Measurements from ENCODE around the gene GJB6. TPM values are rescaled to one million over a fixed set of nuclear protein-coding genes. Genes with fewer than 3 reads are reported as not detected.

GJB6 gene
- total RNA-seq, 1 experiment from 2014 or later = 0.84 TPM

GRCh38 chr13:20227730-20228129 is 4.4 kb downstream of the GJB6 start:
- H3K36me3 ChIP-seq (ENCODE audit: low read depth, low read length) = no peaks in the 10 kb centered on the region
- H3K27ac ChIP-seq (ENCODE audit: low read length) = no peak overlapping the region
- H3K9ac ChIP-seq (ENCODE audit: low read length) = no peak overlapping the region
- no peak for TF ChIP-seq CTCF (conservative IDR thresholded peaks at IDR 0.05; ENCODE audit: low read depth, low read length)
- TF ChIP-seq EZH2 (IDR thresholded peaks at IDR 0.05; ENCODE audit: low read length, unreplicated experiment) = no peak
- TF ChIP-seq EZH2phosphoT487 (IDR thresholded peaks at IDR 0.05; ENCODE audit: borderline replicate concordance, low read length) = no peak
- POLR2A ChIA-PET (ENCODE audit: unreplicated experiment) = no interaction called here
- no peak overlapping the region for H2AFZ ChIP-seq (ENCODE audit: low read length)
- intact Hi-C loops (cut with micrococcal nuclease) = no loop called here
- no peak overlapping the region for H3K4me3 ChIP-seq (ENCODE audit: low read length)
- BruUV-seq (replicated peaks) = no TSS peak
- H3K4me1 ChIP-seq (ENCODE audit: insufficient read depth, low read length) = no peaks in the 10 kb centered on the region
- no peaks in the 10 kb centered on the region for H3F3A ChIP-seq (ENCODE audit: low read length, unreplicated experiment)
- H3K9me2 ChIP-seq (replicated peaks; ENCODE audit: low read length) = no peaks in the 10 kb centered on the region
- no peaks in the 10 kb centered on the region for H4K20me1 ChIP-seq (ENCODE audit: low read length)
- no peaks in the 10 kb centered on the region for H3K9me3 ChIP-seq (ENCODE audit: low read length)
- H3K79me2 ChIP-seq (ENCODE audit: low read length) = no peaks in the 10 kb centered on the region
- no peak for DNase-seq
- no peak overlapping the region for H3K4me2 ChIP-seq (ENCODE audit: low read length)
- H3K27me3 ChIP-seq (ENCODE audit: low read length) = peaks cover 29% of the 10 kb centered on the region
- CTCF ChIA-PET = no interaction called here
- ATAC-seq = no peak

- DNase-seq (no peak), ATAC-seq (no peak)
- TF ChIP-seq EZH2phosphoT487 (IDR thresholded peaks at IDR 0.05; ENCODE audit: borderline replicate concordance, low read length) = no peak
- no peak for TF ChIP-seq EZH2 (IDR thresholded peaks at IDR 0.05; ENCODE audit: low read length, unreplicated experiment)
- TF ChIP-seq CTCF (conservative IDR thresholded peaks at IDR 0.05; ENCODE audit: low read depth, low read length) = no peak
- ChIA-PET POLR2A (ENCODE audit: unreplicated experiment) (no interaction called here), CTCF (no interaction called here)
- H3K4me1 ChIP-seq (ENCODE audit: insufficient read depth, low read length) = no peaks in the 10 kb centered on the region
- no peak overlapping the region for H3K4me3 ChIP-seq (ENCODE audit: low read length)
- H2AFZ ChIP-seq (ENCODE audit: low read length) = no peak overlapping the region
- no peak overlapping the region for H3K27ac ChIP-seq (ENCODE audit: low read length)
- BruUV-seq (replicated peaks) = no TSS peak
- H3K27me3 ChIP-seq (ENCODE audit: low read length) = peaks cover 25% of the 10 kb centered on the region
- intact Hi-C loops (cut with micrococcal nuclease) = no loop called here
- H3K4me2 ChIP-seq (ENCODE audit: low read length) = no peak overlapping the region
- H3K9me3 ChIP-seq (ENCODE audit: low read length) = no peaks in the 10 kb centered on the region
- H3K9me2 ChIP-seq (replicated peaks; ENCODE audit: low read length) = no peaks in the 10 kb centered on the region
- no peak overlapping the region for H3K9ac ChIP-seq (ENCODE audit: low read length)
- no peaks in the 10 kb centered on the region for H3F3A ChIP-seq (ENCODE audit: low read length, unreplicated experiment)
- no peaks in the 10 kb centered on the region for H3K36me3 ChIP-seq (ENCODE audit: low read depth, low read length)
- no peaks in the 10 kb centered on the region for H3K79me2 ChIP-seq (ENCODE audit: low read length)
- H4K20me1 ChIP-seq (ENCODE audit: low read length) = no peaks in the 10 kb centered on the region
Measured at GRCh38 chr13:20227288-20227687, 4.8 kb downstream of the GJB6 start.

GRCh38 chr13:20222553-20222952 is 9.6 kb downstream of the GJB6 start:
- DNase-seq (no peak), ATAC-seq (no peak)
- H3K27me3 ChIP-seq (ENCODE audit: low read length) = peaks cover 10% of the 10 kb centered on the region; the same call in 1 of the 2 replicates
- H3K4me2 ChIP-seq (ENCODE audit: low read length) = no peak overlapping the region
- no peak overlapping the region for H3K27ac ChIP-seq (ENCODE audit: low read length)
- CTCF ChIA-PET = no interaction called here
- TF ChIP-seq EZH2 (IDR thresholded peaks at IDR 0.05; ENCODE audit: low read length, unreplicated experiment) (no peak), CTCF (conservative IDR thresholded peaks at IDR 0.05; ENCODE audit: low read depth, low read length) (no peak), EZH2phosphoT487 (IDR thresholded peaks at IDR 0.05; ENCODE audit: borderline replicate concordance, low read length) (no peak)
- no TSS peak for BruUV-seq (replicated peaks)
- POLR2A ChIA-PET (ENCODE audit: unreplicated experiment) = no interaction called here
- H3K79me2 ChIP-seq (ENCODE audit: low read length) = no peaks in the 10 kb centered on the region
- no peak overlapping the region for H3K4me3 ChIP-seq (ENCODE audit: low read length)
- H3F3A ChIP-seq (ENCODE audit: low read length, unreplicated experiment) = no peaks in the 10 kb centered on the region
- H4K20me1 ChIP-seq (ENCODE audit: low read length) = no peaks in the 10 kb centered on the region
- intact Hi-C loops (cut with micrococcal nuclease) = no loop called here
- H3K9me3 ChIP-seq (ENCODE audit: low read length) = no peaks in the 10 kb centered on the region
- H3K9ac ChIP-seq (ENCODE audit: low read length) = no peak overlapping the region
- H3K4me1 ChIP-seq (ENCODE audit: insufficient read depth, low read length) = no peaks in the 10 kb centered on the region
- H3K9me2 ChIP-seq (replicated peaks; ENCODE audit: low read length) = no peaks in the 10 kb centered on the region
- H2AFZ ChIP-seq (ENCODE audit: low read length) = no peak overlapping the region
- no peaks in the 10 kb centered on the region for H3K36me3 ChIP-seq (ENCODE audit: low read depth, low read length)
